GM18526 (cell line): ENCODE measurements around the gene ANP32A.

Experiments used
- POLR2A ChIP-seq: IDR thresholded peaks from 3 replicates; pipeline ENCODE4 v1.6.1; 2011; ENCODE audit not compliant: insufficient read length; ENCODE audit errors: extremely low read depth

Gene ANP32A

GRCh38 chr15:68764090-68764489 is 56.6 kb downstream of the ANP32A start:
- no peak for TF ChIP-seq POLR2A

GRCh38 chr15:68763063-68763462 is 57.6 kb downstream of the ANP32A start:
- no peak for TF ChIP-seq POLR2A

- TF ChIP-seq POLR2A = no peak
Observed at GRCh38 chr15:68755731-68756130, 65.0 kb downstream of the ANP32A start.

- no peak for TF ChIP-seq POLR2A
Observed at GRCh38 chr15:68751622-68752021, 69.1 kb downstream of the ANP32A start.

GRCh38 chr15:68749793-68750192 is 70.9 kb downstream of the ANP32A start:
- no peak for TF ChIP-seq POLR2A

- no peak for TF ChIP-seq POLR2A
Observed at GRCh38 chr15:68749365-68749764, 71.3 kb downstream of the ANP32A start.

GRCh38 chr15:68743256-68743655 is 77.4 kb downstream of the ANP32A start:
- no peak for TF ChIP-seq POLR2A

- TF ChIP-seq POLR2A = no peak
Observed at GRCh38 chr15:68739390-68740080, 81.2 kb downstream of the ANP32A start.

GRCh38 chr15:68735610-68736009 is 85.1 kb downstream of the ANP32A start:
- TF ChIP-seq POLR2A = no peak

GRCh38 chr15:68734881-68735280 is 85.8 kb downstream of the ANP32A start:
- no peak for TF ChIP-seq POLR2A

- TF ChIP-seq POLR2A = no peak
Observed at GRCh38 chr15:68734352-68734751, 86.3 kb downstream of the ANP32A start.

GRCh38 chr15:68733666-68734065 is 87.0 kb downstream of the ANP32A start:
- TF ChIP-seq POLR2A = no peak

- no peak for TF ChIP-seq POLR2A
Observed at GRCh38 chr15:68732451-68732850, 88.2 kb downstream of the ANP32A start.

- TF ChIP-seq POLR2A = no peak
Observed at GRCh38 chr15:68730976-68731897, 89.5 kb downstream of the ANP32A start.

GRCh38 chr15:68730471-68730919 is 90.2 kb downstream of the ANP32A start:
- no peak for TF ChIP-seq POLR2A

GRCh38 chr15:68729789-68730411 is 90.8 kb downstream of the ANP32A start:
- no peak for TF ChIP-seq POLR2A
